ENCODE measurements around the gene HECA.

HECA gene

GRCh38 chr6:139150920-139151319, 16.0 kb downstream of the HECA start:
- TF ChIP-seq EGR1 (IDR thresholded peaks at IDR 0.05) (no peak), CEBPB (IDR thresholded peaks at IDR 0.05) (no peak), REST (IDR thresholded peaks at IDR 0.05; ENCODE audit: low read depth) (no peak), ZBTB7A (IDR thresholded peaks at IDR 0.05; ENCODE audit: low read depth) (no peak), TCF12 (IDR thresholded peaks at IDR 0.05; ENCODE audit: low read depth) (no peak), CREB1 (IDR thresholded peaks at IDR 0.05; ENCODE audit: low read depth) (no peak), YY1 (IDR thresholded peaks at IDR 0.05; ENCODE audit: low read depth) (no peak), FOXM1 (IDR thresholded peaks at IDR 0.05; ENCODE audit: borderline replicate concordance, low read depth) (no peak), EP300 (IDR thresholded peaks at IDR 0.05; ENCODE audit: borderline replicate concordance) (no peak), RAD21 (IDR thresholded peaks at IDR 0.05; ENCODE audit: low read depth) (no peak)
- TF ChIP-seq, protein P1, sequence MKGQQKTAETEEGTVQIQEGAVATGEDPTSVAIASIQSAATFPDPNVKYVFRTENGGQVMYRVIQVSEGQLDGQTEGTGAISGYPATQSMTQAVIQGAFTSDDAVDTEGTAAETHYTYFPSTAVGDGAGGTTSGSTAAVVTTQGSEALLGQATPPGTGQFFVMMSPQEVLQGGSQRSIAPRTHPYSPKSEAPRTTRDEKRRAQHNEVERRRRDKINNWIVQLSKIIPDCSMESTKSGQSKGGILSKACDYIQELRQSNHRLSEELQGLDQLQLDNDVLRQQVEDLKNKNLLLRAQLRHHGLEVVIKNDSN (IDR thresholded peaks at IDR 0.05): no peak
- TF ChIP-seq, protein P2, sequence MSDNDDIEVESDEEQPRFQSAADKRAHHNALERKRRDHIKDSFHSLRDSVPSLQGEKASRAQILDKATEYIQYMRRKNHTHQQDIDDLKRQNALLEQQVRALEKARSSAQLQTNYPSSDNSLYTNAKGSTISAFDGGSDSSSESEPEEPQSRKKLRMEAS (IDR thresholded peaks at IDR 0.05): no peak

- TF ChIP-seq ZBTB7A (IDR thresholded peaks at IDR 0.05; ENCODE audit: low read depth) (no peak), CEBPB (IDR thresholded peaks at IDR 0.05) (no peak), EP300 (IDR thresholded peaks at IDR 0.05; ENCODE audit: borderline replicate concordance) (no peak), TCF12 (IDR thresholded peaks at IDR 0.05; ENCODE audit: low read depth) (no peak)
- TF ChIP-seq, protein P2 (IDR thresholded peaks at IDR 0.05): no peak
Measured at GRCh38 chr6:139151425-139152087, 16.7 kb downstream of the HECA start.

DNA sequence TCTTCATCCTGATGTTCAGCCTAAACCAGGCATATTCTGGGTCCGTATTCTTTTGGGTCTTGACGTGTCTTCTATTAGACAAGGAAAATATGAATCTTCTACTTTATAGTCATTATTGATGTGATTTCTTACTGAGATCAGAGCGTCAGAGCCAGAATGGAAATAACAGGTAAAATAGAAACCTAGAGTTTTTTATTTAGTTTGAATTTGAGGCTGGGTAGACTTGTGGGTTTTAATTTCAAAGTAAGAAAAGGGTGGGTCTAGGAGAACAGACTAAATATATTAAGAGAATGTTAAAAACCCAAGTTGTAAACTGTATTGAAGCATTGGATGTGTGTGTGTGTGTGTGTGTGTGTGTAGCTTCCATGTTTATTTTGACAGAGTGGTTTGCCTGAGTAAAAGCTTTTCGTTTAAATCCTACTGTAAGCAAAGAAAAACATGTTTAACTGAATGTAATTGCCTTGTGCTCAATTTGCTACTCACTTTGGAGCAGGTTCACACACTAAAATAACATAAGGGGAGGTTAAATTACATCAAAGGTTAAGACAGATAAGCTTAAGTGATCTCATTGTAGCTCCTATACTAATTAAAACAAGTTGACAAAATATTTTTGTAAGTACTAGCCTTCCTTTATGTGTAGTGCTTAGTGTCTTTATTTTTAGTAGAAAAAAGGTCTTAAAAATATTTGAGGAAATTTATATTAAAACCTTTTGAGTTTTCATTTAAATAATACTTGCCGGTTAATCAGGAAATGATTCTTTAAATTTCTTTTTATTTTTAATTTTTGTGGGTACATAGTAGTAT, 17.4 kb downstream of the HECA start:
- TF ChIP-seq, protein P1 (IDR thresholded peaks at IDR 0.05): no peak
- TF ChIP-seq REST (IDR thresholded peaks at IDR 0.05; ENCODE audit: low read depth) (no peak), EP300 (IDR thresholded peaks at IDR 0.05; ENCODE audit: borderline replicate concordance) (no peak), RAD21 (IDR thresholded peaks at IDR 0.05; ENCODE audit: low read depth) (no peak), EGR1 (IDR thresholded peaks at IDR 0.05) (no peak), TCF12 (IDR thresholded peaks at IDR 0.05; ENCODE audit: low read depth) (no peak), TAF1 (IDR thresholded peaks at IDR 0.05; ENCODE audit: low read depth) (no peak), ZBTB7A (IDR thresholded peaks at IDR 0.05; ENCODE audit: low read depth) (no peak), FOXM1 (IDR thresholded peaks at IDR 0.05; ENCODE audit: borderline replicate concordance, low read depth) (no peak), TEAD4 (IDR thresholded peaks at IDR 0.05) (no peak)
- TF ChIP-seq, protein P2 (IDR thresholded peaks at IDR 0.05): no peak

- no peak for TF ChIP-seq EP300 (IDR thresholded peaks at IDR 0.05; ENCODE audit: borderline replicate concordance)
- no peak for TF ChIP-seq RAD21 (IDR thresholded peaks at IDR 0.05; ENCODE audit: low read depth)
- TF ChIP-seq, protein P1 (IDR thresholded peaks at IDR 0.05): no peak
- no peak for TF ChIP-seq FOXM1 (IDR thresholded peaks at IDR 0.05; ENCODE audit: borderline replicate concordance, low read depth)
- TF ChIP-seq, protein P2 (IDR thresholded peaks at IDR 0.05): no peak
- no peak for TF ChIP-seq ZBTB7A (IDR thresholded peaks at IDR 0.05; ENCODE audit: low read depth)
- no peak for TF ChIP-seq TEAD4 (IDR thresholded peaks at IDR 0.05)
- TF ChIP-seq TAF1 (IDR thresholded peaks at IDR 0.05; ENCODE audit: low read depth): no peak
- TF ChIP-seq YY1 (IDR thresholded peaks at IDR 0.05; ENCODE audit: low read depth): no peak
- no peak for TF ChIP-seq CREB1 (IDR thresholded peaks at IDR 0.05; ENCODE audit: low read depth)
Measured at GRCh38 chr6:139152892-139153271, 18.0 kb downstream of the HECA start.

DNA sequence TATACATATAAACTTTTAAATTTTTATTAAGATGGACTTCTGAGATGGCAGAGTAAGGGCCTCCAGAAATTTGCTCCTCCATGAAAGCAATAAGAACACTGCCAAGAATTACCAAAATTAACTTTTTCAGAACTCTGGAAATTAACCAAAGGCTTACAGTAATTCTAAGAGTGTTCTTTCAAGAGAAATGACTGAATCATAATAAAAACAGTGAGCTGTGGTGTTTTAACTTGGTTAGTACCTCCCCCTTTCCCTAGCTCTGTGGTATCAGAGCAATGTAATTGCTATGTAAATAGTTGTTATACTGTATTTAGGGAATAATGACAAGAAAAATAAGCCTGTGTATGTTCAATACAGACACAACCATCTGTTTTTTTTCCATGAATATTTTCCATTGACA, 19.0 kb downstream of the HECA start:
- TF ChIP-seq TCF12 (IDR thresholded peaks at IDR 0.05; ENCODE audit: low read depth) (no peak), REST (IDR thresholded peaks at IDR 0.05; ENCODE audit: low read depth) (no peak), YY1 (IDR thresholded peaks at IDR 0.05; ENCODE audit: low read depth) (no peak), EGR1 (IDR thresholded peaks at IDR 0.05) (no peak), EP300 (IDR thresholded peaks at IDR 0.05; ENCODE audit: borderline replicate concordance) (no peak), CEBPB (IDR thresholded peaks at IDR 0.05) (no peak), RAD21 (IDR thresholded peaks at IDR 0.05; ENCODE audit: low read depth) (no peak), CREB1 (IDR thresholded peaks at IDR 0.05; ENCODE audit: low read depth) (no peak), TAF1 (IDR thresholded peaks at IDR 0.05; ENCODE audit: low read depth) (no peak), ZBTB7A (IDR thresholded peaks at IDR 0.05; ENCODE audit: low read depth) (no peak), TEAD4 (IDR thresholded peaks at IDR 0.05) (no peak), NFIC (IDR thresholded peaks at IDR 0.05) (no peak), FOXM1 (IDR thresholded peaks at IDR 0.05; ENCODE audit: borderline replicate concordance, low read depth) (no peak)
- TF ChIP-seq, protein P1 (IDR thresholded peaks at IDR 0.05): no peak
- TF ChIP-seq, protein P2 (IDR thresholded peaks at IDR 0.05): no peak

Measured in Ishikawa (cell line).